NCI-H187 treated with DMSO at 0.1 percent for 48 hours (cell line): ENCODE results near the gene SLC10A7.

ENCODE experiments used
- DNase-seq: peaks from one replicate; lab custom pipeline; 2025; lab: John Stamatoyannopoulos, UW

SLC10A7 gene

GRCh38 chr4:146349306-146349705, 172.4 kb downstream of the SLC10A7 start:
- no peak for DNase-seq

GRCh38 chr4:146347822-146348221, 173.9 kb downstream of the SLC10A7 start:
- no peak for DNase-seq

DNA sequence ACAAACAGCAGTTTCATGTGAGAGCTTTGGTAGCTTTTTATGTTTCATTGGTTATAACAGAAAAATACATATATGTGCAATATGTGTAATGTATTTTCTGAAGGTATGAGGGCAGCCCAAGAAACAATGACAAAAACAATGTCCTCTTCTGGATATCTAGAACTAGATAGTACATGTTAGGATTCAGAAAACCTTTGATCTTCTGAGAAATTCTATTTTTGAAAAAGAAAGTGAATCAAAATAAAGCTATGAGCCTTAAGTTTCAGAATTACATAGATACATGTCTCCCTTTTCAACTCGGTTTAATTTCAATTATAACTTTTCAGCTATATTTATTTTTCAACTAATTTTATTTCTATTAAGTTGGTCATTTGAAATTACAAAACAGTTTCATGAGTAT, 175.5 kb downstream of the SLC10A7 start:
- no peak for DNase-seq

DNA sequence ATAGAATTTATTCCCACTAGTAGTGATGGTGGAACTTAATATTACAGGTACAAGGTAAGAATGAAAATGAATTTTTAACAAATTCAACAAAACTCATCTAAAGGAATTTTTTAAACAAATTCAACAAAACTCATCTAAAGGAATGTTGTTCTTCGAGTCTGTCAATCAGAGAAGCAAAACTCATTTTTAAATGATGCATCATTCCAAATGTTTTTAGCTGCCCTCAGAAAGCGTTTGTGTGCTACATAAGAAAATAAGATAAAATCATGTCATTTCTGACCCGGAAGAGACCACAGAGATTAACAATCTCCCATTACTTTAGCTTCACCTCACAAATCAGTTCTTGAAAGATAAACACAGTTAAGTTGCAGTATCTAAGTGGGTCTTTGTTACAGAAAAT, 178.0 kb downstream of the SLC10A7 start:
- no peak for DNase-seq

- DNase-seq = no peak
Observed at GRCh38 chr4:146343199-146343598, 178.5 kb downstream of the SLC10A7 start.

- no peak for DNase-seq
Observed at GRCh38 chr4:146342600-146343192, 179.0 kb downstream of the SLC10A7 start.

DNA sequence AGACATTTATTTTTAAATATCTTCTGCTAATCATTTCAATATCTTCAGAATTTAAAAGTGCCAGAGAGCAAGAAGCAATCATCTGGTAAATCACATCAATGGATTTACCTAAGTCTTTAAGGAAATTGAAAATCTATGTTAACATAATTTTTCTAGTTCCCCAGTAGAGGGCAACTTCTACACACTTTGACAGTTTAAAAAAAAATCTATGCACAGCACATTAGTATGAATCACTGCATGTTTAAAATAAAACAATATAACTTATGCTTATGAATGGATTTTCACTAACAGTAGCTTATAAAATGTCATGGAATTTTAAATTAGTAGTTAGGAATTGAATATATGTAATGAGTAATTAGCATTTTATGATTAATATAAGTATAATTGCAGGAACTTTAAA, 180.9 kb downstream of the SLC10A7 start:
- DNase-seq = no peak

DNA sequence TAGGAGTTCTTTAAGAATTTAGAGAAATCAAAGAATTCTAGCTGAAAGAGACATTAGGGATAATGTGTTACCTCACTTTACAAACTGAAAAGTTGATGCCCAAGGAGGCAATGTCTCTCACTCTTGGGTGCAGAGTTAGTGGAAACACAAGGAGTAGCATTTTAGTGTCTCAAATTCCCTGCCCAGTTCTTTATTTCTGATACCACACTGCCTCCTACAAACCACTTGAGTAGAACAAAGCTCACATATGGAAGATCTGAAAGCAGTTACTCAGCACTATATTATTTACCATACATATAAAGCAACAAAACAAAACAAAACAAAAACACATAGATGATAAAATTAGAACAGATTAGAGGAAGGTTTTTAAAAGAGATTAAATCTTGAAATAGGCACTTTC, 183.2 kb downstream of the SLC10A7 start:
- DNase-seq = no peak

DNA sequence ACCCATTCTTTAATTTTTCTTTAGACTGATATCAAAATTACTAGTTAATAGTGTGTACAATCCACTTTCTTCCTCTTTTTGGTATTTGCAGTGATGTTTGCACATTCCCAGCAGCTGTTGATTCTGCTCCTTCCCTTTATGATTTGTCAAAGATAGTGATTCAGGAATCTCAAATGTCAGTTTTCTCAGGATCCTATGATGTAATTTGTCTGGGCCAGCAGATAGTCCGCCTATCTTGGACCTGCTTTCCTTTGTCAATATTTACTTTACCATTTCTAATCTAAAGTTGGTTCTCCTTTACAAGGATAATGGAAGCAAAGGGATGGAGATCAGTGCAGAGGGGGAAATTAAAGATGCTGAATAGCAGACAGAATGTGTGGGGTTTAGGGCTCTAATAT, 185.3 kb downstream of the SLC10A7 start:
- no peak for DNase-seq

- no peak for DNase-seq
Observed at GRCh38 chr4:146335763-146336409, 185.9 kb downstream of the SLC10A7 start.

DNA sequence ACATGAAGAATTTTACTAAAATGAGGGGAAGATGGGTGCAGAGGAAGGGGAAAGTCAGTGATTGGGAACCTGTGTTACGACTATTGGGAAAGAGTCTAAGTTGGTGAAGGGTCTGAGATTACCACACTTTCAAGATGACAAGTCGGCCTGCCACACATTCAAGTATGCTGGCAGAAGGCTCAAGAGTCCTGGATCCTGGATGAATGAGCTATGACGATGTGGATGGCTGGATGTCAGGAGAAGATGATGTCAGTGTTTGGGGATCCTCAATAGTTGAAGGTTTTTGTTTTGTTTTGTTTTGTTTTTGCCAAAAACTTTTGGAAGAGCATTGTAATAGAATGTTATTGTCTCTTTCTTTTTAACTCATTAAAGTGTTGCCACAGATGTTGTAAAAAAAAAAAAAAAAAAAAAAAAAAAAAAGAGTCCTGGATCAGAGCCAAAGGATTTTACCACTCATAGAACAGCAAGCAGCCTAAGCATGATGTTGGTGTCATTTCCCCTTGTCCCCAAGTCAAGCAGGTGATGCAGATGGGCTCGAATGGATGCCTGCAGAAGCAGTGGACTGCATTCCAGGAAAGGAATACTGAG, 186.8 kb downstream of the SLC10A7 start:
- no peak for DNase-seq

GRCh38 chr4:146333895-146334262, 187.9 kb downstream of the SLC10A7 start:
- no peak for DNase-seq

DNA sequence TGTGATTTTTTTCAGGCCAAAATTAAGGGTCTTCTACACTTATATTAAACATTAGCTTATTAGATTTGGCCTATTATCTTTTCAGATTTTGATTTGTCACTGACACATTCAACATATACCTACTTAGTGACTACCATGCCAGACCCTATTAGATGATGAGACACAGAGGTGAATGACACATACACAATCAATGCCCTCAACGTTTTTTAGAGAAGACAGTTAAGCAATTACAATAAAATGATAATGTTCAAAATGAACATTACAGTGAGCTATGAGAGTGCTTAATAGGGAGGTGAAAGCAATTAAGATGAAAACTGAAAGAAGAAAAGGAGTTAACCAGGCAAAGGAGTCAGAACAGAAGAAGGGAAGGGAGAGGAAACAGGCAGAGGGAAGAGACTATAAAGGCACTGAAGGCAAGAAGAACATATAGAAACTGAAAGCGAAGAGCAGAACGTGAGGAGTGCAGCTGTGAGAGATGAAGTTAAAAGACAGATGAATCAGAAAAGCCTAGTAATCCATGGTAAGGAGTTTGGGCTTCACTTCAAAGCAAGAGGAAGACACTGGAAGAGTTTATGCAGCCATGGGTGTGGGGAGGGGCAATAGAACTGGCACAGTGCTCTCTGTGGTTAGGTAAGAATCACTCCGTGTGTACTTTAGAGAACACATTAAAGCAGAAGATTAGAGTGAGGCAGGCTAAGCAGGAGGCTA, 188.4 kb downstream of the SLC10A7 start:
- DNase-seq = no peak

- DNase-seq = no peak
Observed at GRCh38 chr4:146330392-146330791, 191.3 kb downstream of the SLC10A7 start.

DNA sequence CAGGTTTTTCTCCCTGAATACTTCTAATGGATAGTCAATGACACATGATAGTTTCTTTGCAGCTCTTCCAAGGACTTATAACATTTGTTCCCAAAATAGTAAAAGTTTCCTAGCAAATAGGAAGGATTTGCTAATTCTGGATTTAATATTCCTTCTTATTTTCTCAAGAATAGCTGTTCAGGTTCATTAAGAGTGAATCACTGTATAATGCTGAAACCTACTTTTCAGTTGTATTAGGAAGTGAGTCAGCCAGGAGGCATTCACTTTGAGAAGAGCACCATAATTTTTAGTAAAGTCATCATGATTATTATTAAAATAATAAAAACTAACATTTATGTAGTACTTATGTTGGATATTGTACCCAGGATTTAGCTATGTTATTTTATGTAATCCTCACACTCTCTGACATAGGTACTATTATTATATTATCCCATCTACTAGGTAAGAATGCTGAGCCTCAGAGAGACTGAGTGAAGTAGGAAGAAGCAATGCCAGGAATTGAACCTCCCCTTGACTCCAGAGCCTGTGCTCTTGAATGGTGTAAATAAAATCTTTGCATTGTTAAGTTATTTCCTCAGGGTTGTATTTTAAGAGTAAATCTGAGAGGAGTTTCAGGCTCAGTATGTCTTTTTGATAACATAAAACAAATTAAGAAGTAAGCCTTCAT, 192.6 kb downstream of the SLC10A7 start:
- no peak for DNase-seq

GRCh38 chr4:146327859-146328650, 193.7 kb downstream of the SLC10A7 start:
- no peak for DNase-seq

GRCh38 chr4:146318894-146319293, 202.8 kb downstream of the SLC10A7 start:
- DNase-seq = no peak

DNA sequence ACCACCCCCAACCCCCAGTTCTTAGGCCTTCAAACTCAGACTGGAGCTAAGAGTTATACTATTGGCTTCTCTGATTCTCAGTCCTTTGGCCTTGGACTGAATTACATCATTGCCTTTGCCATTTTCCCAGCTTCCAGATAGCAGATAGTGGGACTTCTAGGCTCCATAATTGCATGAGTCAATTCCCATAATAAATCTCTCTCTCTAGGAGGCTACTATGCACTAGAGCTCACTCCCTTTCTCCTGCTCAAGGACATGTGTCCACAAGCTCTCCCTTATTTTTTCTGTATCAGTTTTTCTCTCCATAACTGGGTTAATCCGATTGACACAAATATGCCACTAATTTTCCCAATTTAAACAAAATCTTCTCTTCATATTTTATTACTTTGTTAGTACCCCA, 204.0 kb downstream of the SLC10A7 start:
- no peak for DNase-seq

GRCh38 chr4:146315184-146315583, 206.6 kb downstream of the SLC10A7 start:
- no peak for DNase-seq

DNA sequence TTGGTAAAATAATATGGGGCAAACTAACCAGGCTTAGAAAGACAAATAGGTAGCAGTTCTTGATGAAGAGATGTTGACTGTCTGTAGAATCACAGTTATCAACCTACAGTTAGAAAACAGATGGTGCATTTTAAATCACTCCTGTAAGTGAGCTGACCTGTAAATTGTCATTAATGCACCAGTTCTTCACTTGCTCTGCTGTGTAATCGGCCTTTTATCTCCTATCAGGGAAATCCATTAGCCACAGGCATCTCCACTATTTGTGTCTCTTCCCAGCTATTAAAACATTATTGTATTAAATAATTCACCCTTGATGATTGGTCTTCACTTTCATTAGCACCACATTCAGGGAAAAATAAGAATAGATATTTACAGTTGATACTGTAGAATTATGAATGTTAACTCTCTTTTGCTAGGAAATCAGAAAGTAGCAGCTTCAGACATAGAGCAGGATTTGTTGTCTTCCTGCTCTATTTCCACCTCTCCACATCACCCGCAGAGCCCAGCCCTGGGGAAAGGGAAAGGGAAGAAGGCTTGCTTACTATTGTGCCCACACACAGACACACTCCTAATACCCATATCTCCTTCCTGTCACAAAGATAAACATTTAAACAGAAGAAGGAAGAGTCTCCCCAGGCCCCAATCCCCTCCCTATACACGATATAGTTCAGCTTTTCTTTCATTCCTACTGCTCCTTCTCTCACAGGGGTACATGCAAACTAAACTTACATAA, 210.3 kb downstream of the SLC10A7 start:
- no peak for DNase-seq
